Measurements from ENCODE around the gene DOK1.

The DOK1 gene

GRCh38 chr2:74566754-74567085 is 12.2 kb downstream of the DOK1 start:
- peak; percentile 91 for DNase-seq (ENCODE audit: extremely low read depth, low read depth)
- TF ChIP-seq, protein P1, sequence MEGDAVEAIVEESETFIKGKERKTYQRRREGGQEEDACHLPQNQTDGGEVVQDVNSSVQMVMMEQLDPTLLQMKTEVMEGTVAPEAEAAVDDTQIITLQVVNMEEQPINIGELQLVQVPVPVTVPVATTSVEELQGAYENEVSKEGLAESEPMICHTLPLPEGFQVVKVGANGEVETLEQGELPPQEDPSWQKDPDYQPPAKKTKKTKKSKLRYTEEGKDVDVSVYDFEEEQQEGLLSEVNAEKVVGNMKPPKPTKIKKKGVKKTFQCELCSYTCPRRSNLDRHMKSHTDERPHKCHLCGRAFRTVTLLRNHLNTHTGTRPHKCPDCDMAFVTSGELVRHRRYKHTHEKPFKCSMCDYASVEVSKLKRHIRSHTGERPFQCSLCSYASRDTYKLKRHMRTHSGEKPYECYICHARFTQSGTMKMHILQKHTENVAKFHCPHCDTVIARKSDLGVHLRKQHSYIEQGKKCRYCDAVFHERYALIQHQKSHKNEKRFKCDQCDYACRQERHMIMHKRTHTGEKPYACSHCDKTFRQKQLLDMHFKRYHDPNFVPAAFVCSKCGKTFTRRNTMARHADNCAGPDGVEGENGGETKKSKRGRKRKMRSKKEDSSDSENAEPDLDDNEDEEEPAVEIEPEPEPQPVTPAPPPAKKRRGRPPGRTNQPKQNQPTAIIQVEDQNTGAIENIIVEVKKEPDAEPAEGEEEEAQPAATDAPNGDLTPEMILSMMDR (IDR thresholded peaks at IDR 0.05; ENCODE audit: low read depth, low read length), result no peak

- peak; percentile 65 for DNase-seq (ENCODE audit: extremely low read depth, low read depth)
- TF ChIP-seq, protein P1 (IDR thresholded peaks at IDR 0.05; ENCODE audit: low read depth, low read length), result no peak
Observed at GRCh38 chr2:74567881-74568280, 13.4 kb downstream of the DOK1 start.

- DNase-seq (ENCODE audit: extremely low read depth, low read depth), result no peak
- TF ChIP-seq, protein P1 (IDR thresholded peaks at IDR 0.05; ENCODE audit: low read depth, low read length), result no peak
Observed at GRCh38 chr2:74569686-74570085, 15.2 kb downstream of the DOK1 start.

GRCh38 chr2:74571058-74571457 is 16.5 kb downstream of the DOK1 start:
- DNase-seq (ENCODE audit: extremely low read depth, low read depth), result no peak
- TF ChIP-seq, protein P1 (IDR thresholded peaks at IDR 0.05; ENCODE audit: low read depth, low read length), result no peak

DNA sequence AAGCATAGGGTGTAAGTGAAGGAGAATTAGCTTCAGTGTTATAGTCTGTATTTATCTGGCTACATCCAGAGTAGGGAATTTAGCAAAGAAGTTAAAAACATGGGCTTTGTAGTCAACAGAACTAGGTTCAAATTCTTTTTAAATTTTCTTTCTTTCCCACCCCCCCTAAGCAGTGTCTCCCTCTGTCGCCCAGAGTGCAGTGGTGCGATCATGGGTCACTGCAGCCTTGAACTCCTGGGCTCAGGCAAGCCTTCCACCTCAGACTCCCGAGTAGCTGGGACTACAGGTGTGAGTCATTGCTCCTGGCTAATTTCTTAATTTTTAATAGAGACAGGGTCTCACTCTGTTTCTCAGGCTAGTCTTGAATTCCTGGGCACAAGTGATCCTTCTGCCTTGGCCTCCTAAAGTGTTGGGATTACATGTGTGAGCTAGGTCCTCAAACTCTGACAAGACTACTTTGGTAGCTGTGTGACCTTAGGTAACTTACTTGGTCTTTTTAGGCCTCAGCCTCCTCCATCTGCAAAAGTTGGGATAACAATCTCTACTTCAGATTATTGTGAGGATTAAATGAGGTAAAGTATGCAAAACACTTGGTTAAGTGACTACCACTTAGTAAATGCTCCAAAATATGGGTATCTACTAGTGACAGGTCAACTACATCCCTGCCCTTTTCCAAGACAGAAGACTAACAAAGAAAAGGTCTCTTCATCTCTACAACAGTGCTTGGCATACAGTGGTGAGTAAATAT is 17.8 kb downstream of the DOK1 start:
- TF ChIP-seq, protein P1 (IDR thresholded peaks at IDR 0.05; ENCODE audit: low read depth, low read length), result no peak
- DNase-seq (ENCODE audit: extremely low read depth, low read depth), result no peak

DNA sequence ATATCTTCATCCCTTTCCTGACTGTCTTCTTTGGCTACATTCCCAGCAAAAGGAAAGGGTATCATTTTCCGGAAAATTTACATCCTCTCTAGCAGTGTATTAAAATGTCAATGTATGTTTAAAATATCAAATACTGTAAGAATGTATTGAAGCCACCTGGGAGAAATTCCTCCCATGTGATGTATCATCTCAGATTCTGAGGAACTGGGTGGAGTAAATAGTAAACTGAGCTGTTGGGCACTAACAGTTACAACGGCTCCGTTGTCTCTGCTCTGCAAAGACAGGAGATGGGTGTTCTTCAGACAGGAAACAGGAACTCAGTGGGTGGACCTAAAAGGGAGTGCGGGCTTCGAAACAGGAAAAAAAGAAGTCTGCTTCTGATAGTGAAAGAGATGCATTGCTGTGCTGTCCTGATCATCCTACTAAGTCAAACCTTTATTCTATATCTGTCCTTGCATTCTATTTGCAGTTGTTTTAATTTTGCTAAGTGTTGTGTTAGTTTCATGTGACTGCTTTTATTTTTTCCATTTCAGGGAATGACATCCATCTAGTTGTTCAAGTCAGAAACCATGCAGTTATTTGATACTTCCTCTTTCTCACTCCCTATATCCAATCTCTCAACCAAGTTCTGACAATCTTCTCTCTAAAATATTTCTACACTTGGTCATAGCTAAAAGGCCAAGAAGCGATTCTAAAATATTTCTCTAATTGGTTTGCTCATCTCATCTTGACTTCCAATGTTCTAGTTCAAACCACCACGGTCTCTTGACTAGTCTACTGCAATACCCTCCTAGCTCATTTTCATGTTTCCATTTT is 19.4 kb downstream of the DOK1 start:
- DNase-seq (ENCODE audit: extremely low read depth, low read depth), result no peak
- TF ChIP-seq, protein P1 (IDR thresholded peaks at IDR 0.05; ENCODE audit: low read depth, low read length), result no peak

- DNase-seq (ENCODE audit: extremely low read depth, low read depth), result no peak
- TF ChIP-seq, protein P1 (IDR thresholded peaks at IDR 0.05; ENCODE audit: low read depth, low read length), result no peak
Observed at GRCh38 chr2:74575320-74575719, 20.8 kb downstream of the DOK1 start.

All from AG09319 (cell line).